H1 (cell line): ENCODE results near the gene ICAM3. TPM values are rescaled to one million over a fixed set of nuclear protein-coding genes. Genes with fewer than 3 reads are reported as not detected.

Source experiments
- CTCF ChIA-PET: fragments of 300-600 bp; sonication (Branson Sonifier 250); formaldehyde crosslinking; loops from one replicate; lab custom pipeline; 2021; ENCODE audit not compliant: partially characterized antibody; lab: Charles Lee
- POLR2A ChIA-PET: fragments of 300-600 bp; sonication (Branson Sonifier 250); formaldehyde crosslinking; loops from one replicate; lab custom pipeline; 2021; ENCODE audit warnings: inconsistent platforms; ENCODE audit not compliant: partially characterized antibody; lab: Charles Lee
- DNase-seq, 2 experiments: peaks; one replicate each; pipeline versions ENCODE4 v3.0.0 to v3.0.0-alpha.2; 2010 to 2022; ENCODE audit warnings: low spot score in 2 of 2, low read depth in 1 of 2, mixed read lengths in 1 of 2
- FAIRE-seq: peaks from 2 replicates; lab custom pipeline; 2011; peaks lifted over from hg19 to GRCh38; lab: Jason Lieb, UNC
- H2AFZ ChIP-seq: 2 replicates; pipeline ENCODE4 v1.8.1; 2012; ENCODE audit warnings: low read length, inconsistent platforms
- H2AK5ac ChIP-seq: 2 replicates; pipeline ENCODE4 v1.6.1; 2013; ENCODE audit warnings: low read depth, low read length
- H2BK120ac ChIP-seq: replicated peaks from 2 replicates; pipeline ENCODE3; 2013; ENCODE audit warnings: low read depth, low read length, inconsistent platforms
- H2BK12ac ChIP-seq: 2 replicates; pipeline ENCODE4 v1.6.1; 2013; ENCODE audit warnings: low read depth, low read length
- H2BK15ac ChIP-seq: 2 replicates; pipeline ENCODE4 v1.6.1; 2013; ENCODE audit warnings: low read length
- H2BK20ac ChIP-seq: 2 replicates; pipeline ENCODE4 v1.6.1; 2013; ENCODE audit warnings: low read length
- H2BK5ac ChIP-seq: 2 replicates; pipeline ENCODE4 v1.6.1; 2013; ENCODE audit warnings: low read depth, low read length
- H3K14ac ChIP-seq: 2 replicates; pipeline ENCODE4 v1.6.1; 2013; ENCODE audit warnings: inconsistent platforms; ENCODE audit not compliant: insufficient read length
- H3K18ac ChIP-seq: 2 replicates; pipeline ENCODE4 v1.6.1; 2013; ENCODE audit warnings: low read length; ENCODE audit errors: extremely low read depth
- H3K23ac ChIP-seq: 2 replicates; pipeline ENCODE4 v1.6.1; 2013; ENCODE audit warnings: inconsistent platforms; ENCODE audit not compliant: insufficient read length
- H3K23me2 ChIP-seq: 2 replicates; pipeline ENCODE4 v1.6.1; 2013; ENCODE audit warnings: low read depth, low read length
- H3K27ac ChIP-seq: 2 replicates; pipeline ENCODE4 v1.6.1; 2011; ENCODE audit warnings: low read depth, low read length, inconsistent platforms
- H3K27me3 ChIP-seq, 4 experiments: replicated peaks in 1 of 4; 1 replicate in 1 of 4; 2 replicates in 3 of 4; pipeline versions ENCODE4 v1.6.1 to v1.8.1; 2011 to 2013; ENCODE audit warnings: low read length in 3 of 4, mild to moderate bottlenecking in 3 of 4, inconsistent platforms in 2 of 4, mixed read lengths in 2 of 4, moderate library complexity in 1 of 4; ENCODE audit not compliant: control insufficient read depth in 3 of 4, insufficient read depth in 3 of 4; ENCODE audit errors: extremely low read depth in 1 of 4
- H3K36me3 ChIP-seq, 4 experiments: 2 replicates each; pipeline versions ENCODE4 v1.6.1 to v1.8.1; 2011 to 2013; ENCODE audit warnings: mild to moderate bottlenecking in 4 of 4, low read length in 3 of 4, moderate library complexity in 2 of 4, control low read depth in 1 of 4, inconsistent platforms in 1 of 4; ENCODE audit not compliant: insufficient read depth in 4 of 4, control insufficient read depth in 2 of 4
- H3K4ac ChIP-seq: replicated peaks from 2 replicates; pipeline ENCODE3; 2013; ENCODE audit warnings: low read length, low read depth, mixed read lengths, inconsistent platforms; ENCODE audit not compliant: insufficient read length
- H3K4me1 ChIP-seq, 4 experiments: replicated peaks in 1 of 4; 1 replicate in 1 of 4; 2 replicates in 3 of 4; pipeline versions ENCODE4 v1.6.1 to v1.8.1; 2011 to 2013; ENCODE audit warnings: low read length in 3 of 4, inconsistent platforms in 2 of 4, mixed read lengths in 1 of 4; ENCODE audit not compliant: insufficient read depth in 4 of 4, control insufficient read depth in 3 of 4
- H3K4me2 ChIP-seq, 2 experiments: 2 replicates each; pipeline versions ENCODE4 v1.6.1 to v1.8.1; 2011 to 2013; ENCODE audit warnings: low read depth in 2 of 2, low read length in 2 of 2, control low read depth in 1 of 2, inconsistent platforms in 1 of 2, mild to moderate bottlenecking in 1 of 2; ENCODE audit not compliant: insufficient read depth in 1 of 2
- H3K4me3 ChIP-seq, 4 experiments: fragments of 200-600, 300-600 bp in 1 of 4; sonication (generic), shearing (Covaris generic), sonication (Bioruptor Twin) in 1 of 4; 2 replicates each; pipeline versions ENCODE4 v1.5.1 to v1.8.1; 2011 to 2016; ENCODE audit warnings: low read length in 4 of 4, low read depth in 3 of 4, control low read depth in 2 of 4, inconsistent platforms in 2 of 4, mild to moderate bottlenecking in 2 of 4, mixed read lengths in 1 of 4, moderate library complexity in 1 of 4; ENCODE audit not compliant: insufficient read depth in 2 of 4; ENCODE audit errors: extremely low read depth in 1 of 4
- H3K56ac ChIP-seq: replicated peaks from 2 replicates; pipeline ENCODE3; 2013; ENCODE audit warnings: low read depth, mild to moderate bottlenecking, mixed read lengths, low read length, inconsistent platforms; ENCODE audit not compliant: insufficient read length
- H3K79me1 ChIP-seq: 2 replicates; pipeline ENCODE4 v1.6.1; 2013; ENCODE audit warnings: low read depth, low read length, control low read depth
- H3K79me2 ChIP-seq, 2 experiments: 2 replicates each; pipeline versions ENCODE4 v1.6.1 to v1.8.1; 2012 to 2013; ENCODE audit warnings: low read length in 2 of 2, mild to moderate bottlenecking in 2 of 2, inconsistent platforms in 1 of 2; ENCODE audit not compliant: insufficient read depth in 2 of 2, control insufficient read depth in 1 of 2
- H3K9ac ChIP-seq, 4 experiments: replicated peaks in 1 of 4; 1 replicate in 1 of 4; 2 replicates in 3 of 4; pipeline versions ENCODE4 v1.6.1 to v1.8.1; 2011 to 2013; ENCODE audit warnings: low read depth in 3 of 4, low read length in 3 of 4, control low read depth in 2 of 4, mild to moderate bottlenecking in 2 of 4, moderate library complexity in 2 of 4, inconsistent platforms in 1 of 4; ENCODE audit errors: extremely low read depth in 1 of 4
- H3K9me3 ChIP-seq, 2 experiments: 2 replicates each; pipeline versions ENCODE4 v1.6.1 to v1.8.1; 2012 to 2013; ENCODE audit warnings: mild to moderate bottlenecking in 2 of 2, moderate library complexity in 2 of 2, control low read depth in 1 of 2, inconsistent platforms in 1 of 2, low read depth in 1 of 2, low read length in 1 of 2, mixed read lengths in 1 of 2; ENCODE audit not compliant: insufficient read depth in 2 of 2
- H4K20me1 ChIP-seq, 2 experiments: replicated peaks in 1 of 2; 2 replicates each; pipeline versions ENCODE3 to v1.8.1; 2011 to 2013; ENCODE audit warnings: inconsistent platforms in 2 of 2, low read length in 2 of 2, mild to moderate bottlenecking in 1 of 2; ENCODE audit not compliant: insufficient read depth in 2 of 2, control insufficient read depth in 1 of 2
- H4K5ac ChIP-seq: 2 replicates; pipeline ENCODE4 v1.6.1; 2013; ENCODE audit warnings: low read length, low read depth, mixed read lengths, inconsistent platforms; ENCODE audit not compliant: insufficient read length
- H4K8ac ChIP-seq: 2 replicates; pipeline ENCODE4 v1.8.0; 2013; ENCODE audit warnings: mild to moderate bottlenecking, moderate library complexity, low read length, inconsistent platforms; ENCODE audit not compliant: insufficient read depth; ENCODE audit errors: extremely low read depth
- H4K91ac ChIP-seq: replicated peaks from 2 replicates; pipeline ENCODE3; 2013; ENCODE audit warnings: low read length, mixed read lengths, inconsistent platforms; ENCODE audit not compliant: insufficient read length
- ASH2L ChIP-seq: fragments of 200-600, 300-600 bp; sonication (generic); IDR thresholded peaks from one replicate; pipeline ENCODE4 v1.7.1; 2017; ENCODE audit warnings: low read length
- ATF3 ChIP-seq: IDR thresholded peaks from 2 replicates; pipeline ENCODE4 v1.6.1; 2011; ENCODE audit warnings: low read depth, mild to moderate bottlenecking, low read length; ENCODE audit not compliant: insufficient read depth
- BACH1 ChIP-seq: IDR thresholded peaks from 2 replicates; pipeline ENCODE4 v1.6.1; 2012; ENCODE audit warnings: low read length, improper control_type of control experiment
- CBX5 ChIP-seq: fragments of 300-800, 300-1000 bp; sonication (generic); IDR thresholded peaks from 2 replicates; pipeline ENCODE4 v1.7.1; 2016; ENCODE audit warnings: antibody characterized with exemption, low read length, low read depth
- CHD2 ChIP-seq: IDR thresholded peaks from 2 replicates; pipeline ENCODE4 v1.6.1; 2012; ENCODE audit warnings: low read length, improper control_type of control experiment
- CREB1 ChIP-seq: IDR thresholded peaks from 2 replicates; pipeline ENCODE4 v1.6.1; 2012; ENCODE audit warnings: inconsistent platforms
- FOSL1 ChIP-seq: IDR thresholded peaks from 2 replicates; pipeline ENCODE4 v1.6.1; 2011; ENCODE audit warnings: mild to moderate bottlenecking, low read depth, low read length, moderate library complexity; ENCODE audit not compliant: insufficient read depth
- GABPA ChIP-seq: IDR thresholded peaks from 2 replicates; pipeline ENCODE4 v1.6.1; 2011; ENCODE audit warnings: mild to moderate bottlenecking, low read length, moderate library complexity, borderline replicate concordance; ENCODE audit not compliant: insufficient read depth
- HDAC6 ChIP-seq: IDR thresholded peaks from one replicate; pipeline ENCODE4 v1.7.1; 2012; ENCODE audit warnings: low read depth, mild to moderate bottlenecking, inconsistent platforms, low read length, moderate library complexity
- NRF1 ChIP-seq: IDR thresholded peaks from 2 replicates; pipeline ENCODE4 v1.6.1; 2011; ENCODE audit warnings: mild to moderate bottlenecking, low read depth, low read length, improper control_type of control experiment
- POLR2A ChIP-seq, 2 experiments: IDR thresholded peaks; 1 replicate in 1 of 2; 2 replicates in 1 of 2; pipeline ENCODE4 v1.6.1; 2011; ENCODE audit warnings: low read depth in 2 of 2, low read length in 2 of 2, mild to moderate bottlenecking in 2 of 2; ENCODE audit errors: control extremely low read depth in 1 of 2
- POU5F1 ChIP-seq: IDR thresholded peaks from 2 replicates; pipeline ENCODE4 v1.6.1; 2011; ENCODE audit warnings: low read depth, mild to moderate bottlenecking, low read length, moderate library complexity
- RBBP5 ChIP-seq: IDR thresholded peaks from 2 replicates; pipeline ENCODE4 v1.7.1; 2012; ENCODE audit warnings: low read depth, mild to moderate bottlenecking, inconsistent platforms, low read length, moderate library complexity, borderline replicate concordance
- SAP30 ChIP-seq: fragments of 300-600 bp; sonication (generic); IDR thresholded peaks from 2 replicates; pipeline ENCODE4 v1.7.1; 2012; ENCODE audit warnings: low read length, moderate library complexity, mild to moderate bottlenecking, inconsistent platforms; ENCODE audit not compliant: insufficient read depth, insufficient replicate concordance
- SP4 ChIP-seq: IDR thresholded peaks from 2 replicates; pipeline ENCODE4 v1.6.1; 2012; ENCODE audit warnings: low read length, inconsistent platforms
- WGBS, 2 experiments: shearing (Covaris generic) in 1 of 2; methylation state at CpG; one replicate each; pipeline versions ENCODE4 v1.1.6 to v1.1.7; 2013 to 2015; ENCODE audit warnings: low lambda C conversion rate in 2 of 2, mixed read lengths in 2 of 2, inconsistent platforms in 1 of 2, low coverage in 1 of 2, missing lambda C conversion rate in 1 of 2; ENCODE audit not compliant: insufficient replicate concordance in 2 of 2, insufficient coverage in 1 of 2, insufficient read length in 1 of 2; ENCODE audit errors: extremely low coverage in 1 of 2, missing lambda C conversion rate in 1 of 2; 5-methylcytosine and 5-hydroxymethylcytosine counted together
- polyA plus RNA-seq, 7 experiments: library from polyadenylated mRNA; depleted of rRNA in 3 of 7; stranded (reverse) in 5 of 7; unstranded in 2 of 7; fragments of >200 nt in 5 of 7; fragments of 200-250 nt in 2 of 7; gene quantifications; 1 replicate in 5 of 7; 2 replicates in 1 of 7; 4 replicates in 1 of 7; pipeline versions ENCODE4 v1.2.1 to v1.2.3, GENCODE V29; 2011 to 2013; ENCODE audit warnings: missing spikeins in 2 of 7, mixed read lengths in 2 of 7
- total RNA-seq: library from RNA; stranded (reverse); fragmentation: NEBNext Ultra II Directional; extraction: Animal tissue kit (Norgen Biotek cat#: 25700); gene quantifications from 2 replicates; pipeline ENCODE4 v1.2.1, GENCODE V29; 2021

ICAM3 gene
- total and polyA plus RNA-seq, 2 of the 8 experiments (the other 6 are each of a cell fraction or from before 2014, with no cell fraction given), result 15.4 to 16.5 TPM

- no peaks in the 10 kb centered on the region for H3K27me3 ChIP-seq
- peak in 1 of 2 experiments; percentile 44 for DNase-seq
- peaks cover 0 to 15% (median 8%) of the 10 kb centered on the region in 4 experiments; a peak in 5 of 8 replicates for H3K36me3 ChIP-seq
- H3K4ac ChIP-seq, result no peak overlapping the region
- no peak overlapping the region for H2AK5ac ChIP-seq
- H2AFZ ChIP-seq, result no peak overlapping the region
- H4K8ac ChIP-seq, result no peak overlapping the region
- peaks cover 3 to 6% of the 10 kb centered on the region in 2 experiments for H4K20me1 ChIP-seq
- H3K4me1 ChIP-seq, result no peaks in the 10 kb centered on the region
- H3K9me3 ChIP-seq, result no peaks in the 10 kb centered on the region
- no peaks in the 10 kb centered on the region for H3K79me2 ChIP-seq
- no peak for FAIRE-seq
- H3K14ac ChIP-seq, result no peak overlapping the region
- peaks cover 2% of the 10 kb centered on the region; the same call in 1 of the 2 replicates for H3K79me1 ChIP-seq
- no peak overlapping the region for H4K5ac ChIP-seq
- H3K56ac ChIP-seq, result no peak overlapping the region
- H3K9ac ChIP-seq, result no peak overlapping the region
- no peak overlapping the region for H2BK20ac ChIP-seq
- H2BK120ac ChIP-seq, result no peak overlapping the region
- WGBS, 2 experiments, result 89% methylated on average over 13 of the region's 16 CpGs; no CpG with 5 or more reads in 1 of the 2 experiments
- H3K23me2 ChIP-seq, result 0 out of 2 replicates have a peak, but pooled peaks cover 2% of the 10 kb centered on the region
- no peak overlapping the region for H3K4me2 ChIP-seq
- CTCF ChIA-PET, result interaction anchor here (1.2 to 1.5 kb wide), 2 partner anchors 27 to 112 kb away, joined by 4 to 5 read pairs; no protein-coding TSS in a partner anchor
- no peak overlapping the region for H4K91ac ChIP-seq
- no peak overlapping the region for H3K27ac ChIP-seq
- POLR2A ChIA-PET, result no interaction called here
- no peak overlapping the region for H3K4me3 ChIP-seq
- H3K18ac ChIP-seq, result no peak overlapping the region
- H2BK15ac ChIP-seq, result no peak overlapping the region
- H2BK12ac ChIP-seq, result no peak overlapping the region
- no peak overlapping the region for H2BK5ac ChIP-seq
- H3K23ac ChIP-seq, result no peak overlapping the region
- TF ChIP-seq CHD2 (no peak), ASH2L (no peak), CBX5 (no peak), SAP30 (no peak), GABPA (no peak), FOSL1 (no peak), POLR2A (IDR thresholded peaks at IDR 0.05; ENCODE audit: control extremely low read depth in 1 of 2, low read depth in 2 of 2, low read length in 2 of 2) (no peak), HDAC6 (no peak), POU5F1 (no peak), NRF1 (no peak), BACH1 (no peak), SP4 (no peak), ATF3 (no peak), CREB1 (no peak), RBBP5 (no peak)
These were observed 22.2 kb upstream of the ICAM3 start for GRCh38 chr19:10361569-10362011.
